Right lobe of liver (tissue), 4 donors: Measurements from ENCODE around the gene SCYGR6.

Experiments used
- POLR2A ChIP-seq: fragments of 450-650 bp; IDR thresholded peaks from one replicate; pipeline ENCODE4 v1.6.1; 2017; ENCODE audit warnings: antibody characterized with exemption, mild to moderate bottlenecking
- TF ChIP-seq, protein P1 (sequence below), 4 donors: fragments of 200-600 bp in 3 of 4; fragments of 450-650 bp in 1 of 4; IDR thresholded peaks; one replicate each; pipeline versions ENCODE4 v1.5.1 to v1.8.0; 2016 to 2022; ENCODE audit warnings: antibody characterized with exemption in 4 of 4, mild to moderate bottlenecking in 2 of 4
- donor health status: DM: no; HTN: no; CAD: no.
- donor health status: DM: no; HTN: no; CAD: no.
- donor health status: DM: no; HTN: yes; CAD: no.

GRCh38 chr2:227767830-227768229 lies 43.3 kb upstream of the SCYGR6 start:
- TF ChIP-seq, protein P1, sequence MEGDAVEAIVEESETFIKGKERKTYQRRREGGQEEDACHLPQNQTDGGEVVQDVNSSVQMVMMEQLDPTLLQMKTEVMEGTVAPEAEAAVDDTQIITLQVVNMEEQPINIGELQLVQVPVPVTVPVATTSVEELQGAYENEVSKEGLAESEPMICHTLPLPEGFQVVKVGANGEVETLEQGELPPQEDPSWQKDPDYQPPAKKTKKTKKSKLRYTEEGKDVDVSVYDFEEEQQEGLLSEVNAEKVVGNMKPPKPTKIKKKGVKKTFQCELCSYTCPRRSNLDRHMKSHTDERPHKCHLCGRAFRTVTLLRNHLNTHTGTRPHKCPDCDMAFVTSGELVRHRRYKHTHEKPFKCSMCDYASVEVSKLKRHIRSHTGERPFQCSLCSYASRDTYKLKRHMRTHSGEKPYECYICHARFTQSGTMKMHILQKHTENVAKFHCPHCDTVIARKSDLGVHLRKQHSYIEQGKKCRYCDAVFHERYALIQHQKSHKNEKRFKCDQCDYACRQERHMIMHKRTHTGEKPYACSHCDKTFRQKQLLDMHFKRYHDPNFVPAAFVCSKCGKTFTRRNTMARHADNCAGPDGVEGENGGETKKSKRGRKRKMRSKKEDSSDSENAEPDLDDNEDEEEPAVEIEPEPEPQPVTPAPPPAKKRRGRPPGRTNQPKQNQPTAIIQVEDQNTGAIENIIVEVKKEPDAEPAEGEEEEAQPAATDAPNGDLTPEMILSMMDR (IDR thresholded peaks at IDR 0.05), result no peak
- no peak for TF ChIP-seq POLR2A
